HG03060 (cell line): ENCODE measurements around the gene PTRH1.

Experiments used
- ATAC-seq: cut with Tn5 transposase; IDR thresholded peaks from one replicate; pipeline ENCODE4 v1.9.1; 2021; ENCODE audit warnings: low read depth, moderate number of reproducible peaks; ENCODE audit not compliant: unreplicated experiment

PTRH1 gene

DNA sequence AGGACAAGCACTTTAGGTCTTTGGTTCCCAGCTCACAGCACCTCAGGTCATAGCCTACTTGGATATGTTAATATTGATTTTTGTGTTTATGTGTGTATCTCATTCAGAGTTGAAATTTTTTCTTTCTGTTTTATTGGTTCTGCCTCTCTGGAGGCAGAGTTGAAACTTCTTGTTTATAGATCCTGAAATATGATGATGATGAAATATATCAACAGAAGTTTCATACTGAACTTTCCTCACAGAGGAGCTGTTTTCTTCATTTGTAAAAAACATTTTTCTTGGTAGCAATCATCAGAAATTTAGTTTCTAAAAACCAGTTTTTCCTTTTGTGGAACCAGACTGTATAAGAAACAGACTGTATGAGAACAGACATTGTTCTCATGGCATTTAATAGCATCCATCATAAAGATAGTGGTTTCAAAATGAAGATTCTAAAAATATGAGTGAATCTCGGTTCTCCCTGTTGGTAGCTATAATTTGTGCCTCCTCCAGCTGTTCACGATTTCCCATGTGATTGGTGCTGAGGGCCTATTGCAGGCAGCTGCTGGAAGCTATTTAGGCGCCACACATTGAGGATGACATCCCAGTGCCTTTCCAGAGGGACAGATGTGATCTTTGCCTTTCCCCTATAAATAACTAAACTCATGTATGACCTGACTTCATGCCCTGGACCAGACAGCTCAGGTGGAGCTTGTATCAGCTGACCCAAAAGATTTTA lies 48.2 kb downstream of the PTRH1 start:
- no peak for ATAC-seq

DNA sequence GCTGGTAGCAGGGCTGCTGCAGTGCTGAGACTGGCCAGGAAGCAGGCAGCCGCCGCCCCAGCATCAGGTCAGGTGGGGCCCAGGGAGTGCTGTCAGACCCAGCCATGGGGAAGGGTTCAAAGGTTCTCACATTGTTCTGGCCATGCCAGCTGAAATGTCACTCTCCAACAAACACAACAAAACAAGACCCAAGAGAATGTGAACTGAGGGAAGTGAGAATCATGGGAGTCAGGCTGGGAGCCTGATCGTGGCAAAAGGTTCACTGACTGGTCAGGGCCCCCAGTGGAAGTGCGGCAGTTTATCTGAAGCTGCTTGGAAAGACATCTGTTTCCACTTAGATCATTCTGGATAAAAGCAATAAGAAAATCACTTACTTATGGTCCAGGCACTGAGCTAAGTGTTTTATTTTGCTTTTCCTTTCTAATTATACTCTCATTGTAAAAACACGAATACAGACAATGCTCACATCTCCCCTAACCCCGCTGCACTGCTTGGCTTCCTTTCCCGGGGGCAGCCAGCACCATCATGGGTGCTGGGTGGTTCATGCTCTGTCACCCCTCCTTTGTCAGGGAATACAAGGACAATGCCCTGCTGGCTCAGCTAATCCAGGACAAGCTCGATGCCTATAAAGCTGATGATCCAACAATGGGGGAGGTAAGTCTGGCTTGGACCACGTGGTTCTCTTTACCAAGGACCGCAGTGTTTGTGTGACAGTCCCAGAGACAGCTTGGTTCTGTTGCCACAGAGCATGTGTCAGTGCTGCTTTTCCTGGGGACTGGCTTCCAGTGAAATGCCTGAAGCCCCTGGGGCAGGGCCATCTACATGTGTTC lies 50.6 kb downstream of the PTRH1 start:
- ATAC-seq = no peak

DNA sequence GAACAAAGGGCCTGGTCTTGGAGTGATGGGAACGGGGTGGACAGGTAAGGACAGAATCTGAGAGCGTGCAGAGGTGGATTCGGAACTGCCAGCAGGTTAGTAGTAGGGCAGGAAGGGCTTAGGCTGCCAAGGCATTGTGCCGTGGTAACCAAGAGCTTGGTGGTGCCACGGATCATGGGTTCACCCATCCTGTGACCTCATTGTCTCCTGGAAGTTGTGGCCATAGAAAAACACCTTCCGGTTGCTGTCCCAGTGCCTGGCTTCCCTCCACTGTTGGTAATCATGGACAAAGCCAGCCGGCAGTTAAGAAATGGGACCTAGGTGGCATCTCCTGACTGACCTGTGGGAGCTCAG lies 51.2 kb downstream of the PTRH1 start:
- ATAC-seq = no peak
